CD4-positive, alpha-beta T cell (primary cell): ENCODE measurements around the gene NPW. TPM values are rescaled to one million over a fixed set of nuclear protein-coding genes. Genes with fewer than 3 reads are reported as not detected.

Experiments
- ATAC-seq: fragments of 200-7000 bp; cut with Tn5 transposase; one replicate; pipeline ENCODE4 v1.10.0; 2022; ENCODE audit warnings: mild to moderate bottlenecking; ENCODE audit not compliant: poor library complexity
- CTCF ChIA-PET: fragments of 350-600 bp; sonication (Branson Sonifier 250); formaldehyde crosslinking; loops from one replicate; lab custom pipeline; 2021; ENCODE audit warnings: antibody characterized with exemption, inconsistent platforms; lab: Charles Lee
- POLR2A ChIA-PET: fragments of 350-600 bp; sonication (Branson Sonifier 250); formaldehyde crosslinking; loops from one replicate; lab custom pipeline; 2021; ENCODE audit warnings: antibody characterized with exemption, inconsistent platforms; lab: Charles Lee
- DNase-seq, 14 experiments: peaks; one replicate each; pipeline ENCODE4 v3.0.0-alpha.2; 2013 to 2020; ENCODE audit warnings: mixed read lengths in 2 of 14
- H3K27ac ChIP-seq, 2 donors: one replicate each; pipeline versions ENCODE4 v1.5.1 to v1.7.0; 2013; ENCODE audit warnings: low read length in 2 of 2, low read depth in 1 of 2, mild to moderate bottlenecking in 1 of 2
- H3K27me3 ChIP-seq, 2 experiments: 1 replicate in 1 of 2; 2 replicates in 1 of 2; pipeline versions ENCODE4 v1.6.1 to v1.7.0; 2013; ENCODE audit warnings: low read length in 2 of 2, control low read depth in 1 of 2, mild to moderate bottlenecking in 1 of 2, moderate library complexity in 1 of 2; ENCODE audit not compliant: insufficient read depth in 2 of 2, control insufficient read depth in 1 of 2
- H3K36me3 ChIP-seq: one replicate; pipeline ENCODE4 v1.6.1; 2013; ENCODE audit warnings: low read length, control low read depth; ENCODE audit not compliant: insufficient read depth
- H3K4me1 ChIP-seq: one replicate; pipeline ENCODE4 v1.6.1; 2013; ENCODE audit warnings: low read length, control low read depth; ENCODE audit not compliant: insufficient read depth
- H3K4me3 ChIP-seq: one replicate; pipeline ENCODE4 v1.5.1; 2013; ENCODE audit warnings: mild to moderate bottlenecking, low read length, moderate library complexity
- H3K9me3 ChIP-seq, 2 experiments: 1 replicate in 1 of 2; 2 replicates in 1 of 2; pipeline versions ENCODE4 v1.6.1 to v1.7.0; 2013; ENCODE audit warnings: low read length in 2 of 2, mild to moderate bottlenecking in 2 of 2, control low read depth in 1 of 2, moderate library complexity in 1 of 2; ENCODE audit not compliant: control insufficient read depth in 1 of 2, insufficient read depth in 1 of 2
- H3K27ac Mint-ChIP-seq: one replicate; pipeline ENCODE4 v1.8.0; 2020; ENCODE audit warnings: mixed read lengths
- H3K27me3 Mint-ChIP-seq: one replicate; pipeline ENCODE4 v1.8.0; 2021; ENCODE audit warnings: mixed read lengths
- H3K36me3 Mint-ChIP-seq: one replicate; pipeline ENCODE4 v1.8.0; 2021; ENCODE audit warnings: low read depth, mixed read lengths
- H3K4me1 Mint-ChIP-seq: one replicate; pipeline ENCODE4 v1.8.0; 2021; ENCODE audit warnings: low read depth, mixed read lengths
- H3K4me3 Mint-ChIP-seq: one replicate; pipeline ENCODE4 v1.8.0; 2020; ENCODE audit warnings: mild to moderate bottlenecking, mixed read lengths
- H3K9me3 Mint-ChIP-seq: one replicate; pipeline ENCODE4 v1.8.0; 2020; ENCODE audit warnings: mixed read lengths
- intact Hi-C, 2 experiments: fragments of 100-400 bp; cut with DNase I in 1 of 2; cut with micrococcal nuclease in 1 of 2; formaldehyde crosslinking; loops; one replicate each; pipeline versions ENCODE4 v1.15.1 to v1.9.0; 2023 to 2025; cut with DNase I, micrococcal nuclease
- total RNA-seq, 174 experiments: library from RNA in 2 of 174; stranded (reverse) in 2 of 174; gene quantifications; one replicate each; pipeline ENCODE4 v1.2.3 and lab custom pipeline; 2021 to 2026
- TF ChIP-seq, protein P1 (sequence below): fragments of 200-600 bp; IDR thresholded peaks from one replicate; pipeline ENCODE4 v1.8.0; 2022; ENCODE audit warnings: antibody characterized with exemption, mild to moderate bottlenecking

Gene NPW
- total RNA-seq, 2 experiments from 2014 or later: 0.80 TPM; not detected in 1

- Mint-ChIP-seq H3K9me3 (no peaks in the 10 kb centered on the region), H3K27me3 (peaks cover 26% of the 10 kb centered on the region), H3K4me3 (peak overlapping the region; percentile 80), H3K36me3 (peaks cover 10% of the 10 kb centered on the region), H3K4me1 (peaks cover 26% of the 10 kb centered on the region), H3K27ac (peak overlapping the region; percentile 79)
- peaks cover 26% of the 10 kb centered on the region for H3K4me1 ChIP-seq
- peaks cover 0 to 18% of the 10 kb centered on the region in 2 experiments for H3K9me3 ChIP-seq
- TF ChIP-seq, protein P1, sequence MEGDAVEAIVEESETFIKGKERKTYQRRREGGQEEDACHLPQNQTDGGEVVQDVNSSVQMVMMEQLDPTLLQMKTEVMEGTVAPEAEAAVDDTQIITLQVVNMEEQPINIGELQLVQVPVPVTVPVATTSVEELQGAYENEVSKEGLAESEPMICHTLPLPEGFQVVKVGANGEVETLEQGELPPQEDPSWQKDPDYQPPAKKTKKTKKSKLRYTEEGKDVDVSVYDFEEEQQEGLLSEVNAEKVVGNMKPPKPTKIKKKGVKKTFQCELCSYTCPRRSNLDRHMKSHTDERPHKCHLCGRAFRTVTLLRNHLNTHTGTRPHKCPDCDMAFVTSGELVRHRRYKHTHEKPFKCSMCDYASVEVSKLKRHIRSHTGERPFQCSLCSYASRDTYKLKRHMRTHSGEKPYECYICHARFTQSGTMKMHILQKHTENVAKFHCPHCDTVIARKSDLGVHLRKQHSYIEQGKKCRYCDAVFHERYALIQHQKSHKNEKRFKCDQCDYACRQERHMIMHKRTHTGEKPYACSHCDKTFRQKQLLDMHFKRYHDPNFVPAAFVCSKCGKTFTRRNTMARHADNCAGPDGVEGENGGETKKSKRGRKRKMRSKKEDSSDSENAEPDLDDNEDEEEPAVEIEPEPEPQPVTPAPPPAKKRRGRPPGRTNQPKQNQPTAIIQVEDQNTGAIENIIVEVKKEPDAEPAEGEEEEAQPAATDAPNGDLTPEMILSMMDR: no peak
- H3K36me3 ChIP-seq: peaks cover 3% of the 10 kb centered on the region
- H3K4me3 ChIP-seq: peak overlapping the region; percentile 55
- DNase-seq (peak in 10 of 14 experiments; percentile 24 to 83 (median 54)), ATAC-seq (peak; percentile 45)
- ChIA-PET CTCF (interaction anchor here (3.2 kb wide), 1 partner anchor 13 kb away, joined by 17 read pairs; no protein-coding TSS in a partner anchor), POLR2A (interaction anchor here (0.9 to 5.1 kb wide), 7 partner anchors 19 to 530 kb away, joined by 3 to 55 read pairs (median 5); partner anchors contain the start of genes AMDHD2, NTHL1, PGP and RPS2)
- peaks cover 13 to 15% of the 10 kb centered on the region in 2 experiments for H3K27me3 ChIP-seq
- H3K27ac ChIP-seq: no peak overlapping the region
- intact Hi-C loops: loop anchor here in 1 of 2 experiments (5.0 kb wide), 1 partner anchor 49 kb away; the partner anchor contains the start of gene MSRB1
Observed at GRCh38 chr16:1991135-1991551, 28.4 kb upstream of the NPW start.

DNA sequence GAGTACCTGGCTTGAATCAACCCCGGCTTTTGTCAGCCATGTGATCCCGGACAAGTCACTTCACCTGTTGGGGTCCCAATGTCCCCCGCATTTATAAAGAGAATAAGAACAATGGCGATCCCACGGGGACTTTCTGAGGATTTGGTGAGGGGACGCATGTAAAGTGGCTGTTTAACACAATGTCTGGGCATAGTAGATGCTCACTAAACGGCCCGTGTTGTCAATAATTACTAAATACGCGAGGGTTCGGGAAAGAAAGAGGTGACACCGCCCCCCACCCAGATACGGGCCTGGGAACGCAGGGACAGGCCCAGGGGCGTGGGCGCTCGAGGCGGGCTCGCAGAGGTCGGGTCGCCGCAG lies 28.0 kb upstream of the NPW start:
- Mint-ChIP-seq H3K9me3 (no peaks in the 10 kb centered on the region), H3K27ac (peak overlapping the region; percentile 79), H3K36me3 (peaks cover 5% of the 10 kb centered on the region), H3K27me3 (peaks cover 24% of the 10 kb centered on the region), H3K4me1 (peaks cover 26% of the 10 kb centered on the region), H3K4me3 (peak overlapping the region; percentile 80)
- peak overlapping the region in 1 of 2 donors; percentile 56 for H3K27ac ChIP-seq
- no peaks in the 10 kb centered on the region for H3K36me3 ChIP-seq
- DNase-seq: no peak
- no peak for ATAC-seq
- peaks cover 26% of the 10 kb centered on the region for H3K4me1 ChIP-seq
- H3K9me3 ChIP-seq: peaks cover 0 to 18% of the 10 kb centered on the region in 2 experiments
- intact Hi-C loops: loop anchor here in 1 of 2 experiments (5.0 kb wide), 1 partner anchor 49 kb away; the partner anchor contains the start of gene MSRB1
- H3K4me3 ChIP-seq: peak overlapping the region; percentile 55
- CTCF ChIA-PET: interaction anchor here (0.8 to 3.2 kb wide), 3 partner anchors 12 to 149 kb away, joined by 4 to 17 read pairs (median 6); no protein-coding TSS in a partner anchor
- POLR2A ChIA-PET: interaction anchor here (0.7 to 5.1 kb wide), 8 partner anchors 8 to 529 kb away, joined by 3 to 55 read pairs (median 4); partner anchors contain the start of genes AMDHD2, GFER, NTHL1 and RPS2
- TF ChIP-seq, protein P1: no peak
- peaks cover 13 to 15% of the 10 kb centered on the region in 2 experiments for H3K27me3 ChIP-seq

DNA sequence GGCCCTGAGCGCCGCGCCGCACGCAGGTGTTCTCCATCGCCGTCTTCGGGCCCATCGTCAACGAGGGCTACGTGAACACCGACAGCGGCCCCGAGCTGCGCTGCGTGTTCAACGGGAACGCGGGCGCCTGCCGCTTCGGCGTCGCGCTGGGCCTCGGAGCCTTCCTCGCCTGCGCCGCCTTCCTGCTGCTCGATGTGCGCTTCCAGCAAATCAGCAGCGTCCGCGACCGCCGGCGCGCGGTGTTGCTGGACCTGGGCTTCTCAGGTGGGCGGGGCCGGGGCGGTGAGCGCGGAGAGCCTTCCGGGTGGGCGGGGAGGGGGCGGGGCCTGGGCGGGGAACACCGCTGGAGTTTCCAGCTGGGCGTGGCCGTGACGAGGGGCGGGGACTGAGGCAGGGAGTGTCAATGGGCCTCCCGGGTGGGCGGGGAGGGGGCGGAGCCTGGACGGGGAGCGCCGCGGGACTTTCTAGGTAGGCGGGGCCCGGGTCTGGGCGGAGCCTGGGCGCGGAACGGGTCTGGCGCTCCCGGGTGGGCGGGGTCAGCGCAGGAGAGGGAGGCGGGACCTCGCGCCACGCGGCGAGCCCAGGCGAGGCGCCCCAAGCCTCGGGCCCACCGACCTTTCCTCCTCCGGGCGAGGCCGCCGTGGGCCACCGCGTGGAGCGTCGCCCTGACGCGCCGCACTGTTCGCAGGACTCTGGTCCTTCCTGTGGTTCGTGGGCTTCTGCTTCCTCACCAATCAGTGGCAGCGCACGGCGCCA lies 27.5 kb upstream of the NPW start:
- peaks cover 20% of the 10 kb centered on the region for H3K27me3 Mint-ChIP-seq
- H3K4me1 ChIP-seq: peaks cover 26% of the 10 kb centered on the region
- ATAC-seq: peak; percentile 86
- DNase-seq: peak; percentile 95 to 100 (median 98)
- peak overlapping the region; percentile 65 for H3K4me3 Mint-ChIP-seq
- peaks cover 26% of the 10 kb centered on the region for H3K4me1 Mint-ChIP-seq
- ChIA-PET CTCF (interaction anchor here (0.8 to 3.2 kb wide), 4 partner anchors 12 to 148 kb away, joined by 4 to 17 read pairs (median 6); no protein-coding TSS in a partner anchor), POLR2A (interaction anchor here (0.7 to 5.1 kb wide), 9 partner anchors 8 to 529 kb away, joined by 3 to 55 read pairs (median 5); partner anchors contain the start of genes AMDHD2, GFER, NOXO1 and NTHL1)
- H3K27ac ChIP-seq: peak overlapping the region in 1 of 2 donors; percentile 56
- H3K27ac Mint-ChIP-seq: peak overlapping the region; percentile 79
- peaks cover 0 to 18% of the 10 kb centered on the region in 2 experiments for H3K9me3 ChIP-seq
- intact Hi-C loops: loop anchor here in 1 of 2 experiments (1.0 to 5.0 kb wide), 3 partner anchors 17 to 50 kb away; partner anchors contain the start of genes MSRB1 and ZNF598
- H3K9me3 Mint-ChIP-seq: no peaks in the 10 kb centered on the region
- peaks cover under 1% of the 10 kb centered on the region for H3K36me3 Mint-ChIP-seq
- peaks cover 3% of the 10 kb centered on the region for H3K36me3 ChIP-seq
- H3K4me3 ChIP-seq: peak overlapping the region; percentile 55
- H3K27me3 ChIP-seq: peaks cover 13 to 15% of the 10 kb centered on the region in 2 experiments
- TF ChIP-seq, protein P1: no peak
